Smooth muscle cell of bladder (primary cell): ENCODE results near the gene ECHS1. TPM values are rescaled to one million over a fixed set of nuclear protein-coding genes. Genes with fewer than 3 reads are reported as not detected.

Experiments
- total RNA-seq: library from RNA; depleted of rRNA; stranded (reverse); fragments of >200 nt; gene quantifications from 2 replicates; pipeline ENCODE4 v1.2.3, GENCODE V29; 2014

The ECHS1 gene
- total RNA-seq, result 57.0 and 70.7 TPM in 2 replicates

GRCh38 chr10:133373174-133374090 is at the start of gene ECHS1:
ECHS1 (minus strand) TSS chr10:133373354; CDS start chr10:133373333, 21 bp downstream.

GRCh38 chr10:133394064-133394663 is 21.0 kb upstream of the ECHS1 start, which contains the start of gene MTG1:
MTG1 (plus strand) TSS chr10:133394157; CDS start chr10:133394221, 64 bp downstream.

GRCh38 chr10:133379152-133379800 is 6.1 kb upstream of the ECHS1 start, which contains the start of gene PAOX:
PAOX (plus strand) TSS chr10:133379262; CDS start chr10:133379317, 55 bp downstream.

GRCh38 chr10:133357285-133358161 is 15.6 kb downstream of the ECHS1 start, which contains the start of gene FUOM:
FUOM (minus strand) TSS chr10:133358019; CDS start chr10:133358007, 12 bp downstream.

GRCh38 chr10:133336577-133337369 is 36.4 kb downstream of the ECHS1 start, which contains the start of gene CALY:
CALY (minus strand) TSS chr10:133336896; CDS start chr10:133328989, 7,907 bp downstream.

Other genes with a start within 250 kb of the ECHS1 start
- gene KNDC1, start 213.1 kb downstream of the ECHS1 start, total RNA-seq, result 0.57 and 1.3 TPM in 2 replicates
- not detected in 2 replicates for gene UTF1, start 143.1 kb downstream of the ECHS1 start, total RNA-seq
- not detected in 2 replicates for gene VENTX, start 135.5 kb downstream of the ECHS1 start, total RNA-seq
- 0.71 and 1.3 TPM in 2 replicates for gene ADAM8, start 96.5 kb downstream of the ECHS1 start, total RNA-seq
- gene TUBGCP2, start 64.5 kb downstream of the ECHS1 start, total RNA-seq, result 53.9 and 61.8 TPM in 2 replicates
- gene ZNF511, start 64.4 kb downstream of the ECHS1 start, total RNA-seq, result 20.5 and 25.7 TPM in 2 replicates
- not detected in 2 replicates for gene CALY, start 36.5 kb downstream of the ECHS1 start, total RNA-seq
- gene PRAP1, start 26.0 kb downstream of the ECHS1 start, total RNA-seq, result not detected in 2 replicates
- gene FUOM, start 15.3 kb downstream of the ECHS1 start, total RNA-seq, result 6.7 and 15.5 TPM in 2 replicates
- 6.0 TPM in 2 replicates for gene PAOX, start 5.9 kb upstream of the ECHS1 start, total RNA-seq
- 22.5 and 29.8 TPM in 2 replicates for gene MTG1, start 20.8 kb upstream of the ECHS1 start, total RNA-seq
- 0.43 and 0.46 TPM in 2 replicates for gene SPRN, start 51.3 kb upstream of the ECHS1 start, total RNA-seq
- 1.3 and 1.9 TPM in 2 replicates for gene SCART1, start 80.6 kb upstream of the ECHS1 start, total RNA-seq
- gene CYP2E1, start 154.0 kb upstream of the ECHS1 start, total RNA-seq, result 0.28 and 0.37 TPM in 2 replicates
- gene SYCE1, start 192.2 kb upstream of the ECHS1 start, total RNA-seq, result not detected in 2 replicates